Adrenal gland (tissue), 12 donors: ENCODE results near the gene KCNMA1. TPM values are rescaled to one million over a fixed set of nuclear protein-coding genes. Genes with fewer than 3 reads are reported as not detected.

Source experiments
- DNase-seq, 7 donors: peaks; one replicate each; pipeline ENCODE4 v3.0.0-alpha.2; 2019 to 2020
- H3K27ac ChIP-seq, 5 donors: fragments of 200-600 bp; sonication (generic) in 4 of 5; 1 replicate in 3 of 5; 2 replicates in 2 of 5; pipeline versions ENCODE4 v1.5.1 to v1.8.0; 2016 to 2020; ENCODE audit warnings: mild to moderate bottlenecking in 1 of 5
- H3K27me3 ChIP-seq: fragments of 200-600 bp; 2 replicates; pipeline ENCODE4 v1.8.0; 2021
- H3K36me3 ChIP-seq, 2 donors: fragments of 200-600 bp; replicated peaks in 1 of 2; 1 replicate in 1 of 2; 2 replicates in 1 of 2; pipeline versions ENCODE4 v1.5.1 to v1.8.0; 2018 to 2022
- H3K4me1 ChIP-seq, 2 donors: fragments of 200-600 bp; replicated peaks in 1 of 2; 1 replicate in 1 of 2; 2 replicates in 1 of 2; pipeline versions ENCODE4 v1.5.1 to v1.8.0; 2018 to 2021
- H3K4me3 ChIP-seq, 4 donors: fragments of 200-600 bp; sonication (generic) in 3 of 4; one replicate each; pipeline ENCODE4 v1.5.1; 2016 to 2018
- H3K9me3 ChIP-seq, 3 donors: fragments of 200-600 bp; sonication (generic) in 1 of 3; replicated peaks in 1 of 3; 1 replicate in 2 of 3; 2 replicates in 1 of 3; pipeline versions ENCODE4 v1.5.1 to v1.8.0; 2016 to 2021
- CTCF ChIP-seq, 6 experiments: fragments of 450-650 bp in 4 of 6; fragments of 200-600 bp in 2 of 6; sonication (generic) in 1 of 6; IDR thresholded peaks; 1 replicate in 5 of 6; 2 replicates in 1 of 6; pipeline versions ENCODE4 v1.5.1 to v1.8.0; 2016 to 2021; ENCODE audit warnings: antibody characterized with exemption in 6 of 6, mild to moderate bottlenecking in 2 of 6, moderate library complexity in 1 of 6
- POLR2A ChIP-seq, 2 donors: fragments of 450-650 bp; IDR thresholded peaks; one replicate each; pipeline ENCODE4 v1.6.1; 2017; ENCODE audit warnings: antibody characterized with exemption in 2 of 2, mild to moderate bottlenecking in 2 of 2, moderate library complexity in 1 of 2
- WGBS, 4 donors: extraction: QIAGEN DNeasy Blood & Tissue Kit in 2 of 4; methylation state at CpG; one replicate each; pipeline versions ENCODE4 v1.1.5 to v1.1.7; 2013 to 2017; 5-methylcytosine and 5-hydroxymethylcytosine counted together
- intact Hi-C, 2 donors: fragments of 100-400 bp; cut with DNase I; formaldehyde crosslinking; loops; one replicate each; pipeline versions ENCODE4 v1.14.1 to v1.15.0; 2022 to 2023
- polyA plus RNA-seq, 3 donors: library from polyadenylated mRNA; stranded (reverse); fragments of 200-250 nt in 2 of 3; fragments of 350-450 nt in 1 of 3; fragmentation: Illumina TruSeq in 1 of 3; extraction: RNeasy Lipid Tissue Mini Kit (QIAGEN cat#74804) in 1 of 3; gene quantifications; one replicate each; pipeline ENCODE4 v1.2.3, GENCODE V29; 2013 to 2014
- total RNA-seq, 9 donors: library from RNA; depleted of rRNA in 4 of 9; stranded (reverse); fragments of >200 nt in 4 of 9; fragments of 120-200 nt in 1 of 9; fragmentation: NEBNext Ultra II Directional in 1 of 9; extraction: Animal tissue kit (Norgen Biotek cat#: 25700) in 1 of 9; gene quantifications; one replicate each; pipeline versions ENCODE4 v1.1.0 to v1.2.4, GENCODE V29; 2013 to 2023
- donor health status: healthy with polysubstance abuse.
- donor health status: Bipolar disorder and iron deficiency.
- donor health status: DM: yes; HTN: yes; CAD: no.
- donor health status: DM: no; HTN: no; CAD: no.
- donor health status: DM: no; HTN: no; CAD: no.
- donor health status: DM: yes; HTN: yes; CAD: no.

The KCNMA1 gene
- total and polyA plus RNA-seq, 12 donors, result 6.4 to 37.7 (median 13.4) TPM

GRCh38 chr10:77011874-77012811 lies 625.5 kb downstream of the KCNMA1 start:
- no peaks in the 10 kb centered on the region for H3K27me3 ChIP-seq
- WGBS, 4 donors, result 68 to 75% (median 73%) methylated on average over 11 of the region's 11 CpGs
- TF ChIP-seq POLR2A (IDR thresholded peaks at IDR 0.05), result no peak
- TF ChIP-seq CTCF (IDR thresholded peaks at IDR 0.05), result no peak
- no peak overlapping the region for H3K4me3 ChIP-seq
- no peak for DNase-seq
- intact Hi-C loops, result loop anchor here in 1 of 2 donors (5.0 kb wide), 1 partner anchor 435 kb away; no protein-coding TSS in a partner anchor
- H3K27ac ChIP-seq, result peak overlapping the region in 1 of 5 donors; percentile 31
- H3K9me3 ChIP-seq, result no peaks in the 10 kb centered on the region
- H3K4me1 ChIP-seq, result peaks cover 0 to 8% of the 10 kb centered on the region in 2 donors
- H3K36me3 ChIP-seq, result no peaks in the 10 kb centered on the region

GRCh38 chr10:77010430-77010829 lies 627.2 kb downstream of the KCNMA1 start:
- 93 to 97% (median 95%) methylated on average over 3 of the region's 3 CpGs for WGBS, 4 donors
- no peak overlapping the region for H3K27ac ChIP-seq
- intact Hi-C loops, result loop anchor here in 1 of 2 donors (5.0 kb wide), 1 partner anchor 433 kb away; no protein-coding TSS in a partner anchor

GRCh38 chr10:77007834-77008233 lies 629.8 kb downstream of the KCNMA1 start:
- peaks cover 0 to 3% of the 10 kb centered on the region in 2 donors for H3K4me1 ChIP-seq
- H3K9me3 ChIP-seq, result no peaks in the 10 kb centered on the region
- no peak for DNase-seq
- intact Hi-C loops, result no loop called here
- no peak for TF ChIP-seq POLR2A (IDR thresholded peaks at IDR 0.05)
- TF ChIP-seq CTCF (IDR thresholded peaks at IDR 0.05), result no peak
- H3K36me3 ChIP-seq, result no peaks in the 10 kb centered on the region
- no peak overlapping the region for H3K4me3 ChIP-seq
- no peak overlapping the region for H3K27ac ChIP-seq
- 77 to 81% (median 79%) methylated on average over 5 of the region's 5 CpGs for WGBS, 4 donors
- H3K27me3 ChIP-seq, result no peaks in the 10 kb centered on the region

More at GRCh38 chr10:77010430-77010829, 627.2 kb downstream of the KCNMA1 start:
- Histone ChIP-seq H3K27me3 (no peaks in the 10 kb centered on the region), H3K36me3 (no peaks in the 10 kb centered on the region), H3K9me3 (no peaks in the 10 kb centered on the region), H3K4me1 (peaks cover 0 to 8% of the 10 kb centered on the region in 2 donors), H3K4me3 (no peak overlapping the region)
- DNase-seq, result no peak
- TF ChIP-seq CTCF (IDR thresholded peaks at IDR 0.05), result no peak
- TF ChIP-seq POLR2A (IDR thresholded peaks at IDR 0.05), result no peak

GRCh38 chr10:77006836-77007511 lies 630.6 kb downstream of the KCNMA1 start:
- H3K4me1 ChIP-seq, result no peaks in the 10 kb centered on the region
- H3K27ac ChIP-seq, result no peak overlapping the region
- DNase-seq, result no peak
- WGBS, 4 donors, result 85 to 97% (median 90%) methylated on average over 2 of the region's 2 CpGs
- H3K36me3 ChIP-seq, result no peaks in the 10 kb centered on the region
- no peak overlapping the region for H3K4me3 ChIP-seq
- no peaks in the 10 kb centered on the region for H3K9me3 ChIP-seq
- intact Hi-C loops, result no loop called here
- no peaks in the 10 kb centered on the region for H3K27me3 ChIP-seq
- TF ChIP-seq CTCF (IDR thresholded peaks at IDR 0.05), result no peak
- TF ChIP-seq POLR2A (IDR thresholded peaks at IDR 0.05), result no peak
